HepG2 (cell line): ENCODE results near the gene RALY. TPM values are rescaled to one million over a fixed set of nuclear protein-coding genes. Genes with fewer than 3 reads are reported as not detected.
A peak's percentile ranks its signal among the peaks of the same experiment; 100 is the strongest.

Source experiments
- ELF1 ChIP-seq: sonication (generic); formaldehyde crosslinking; IDR thresholded peaks from 2 replicates; pipeline ENCODE4 v1.4.0; 2020; ENCODE audit warnings: missing genetic modification reagents
- EP300 ChIP-seq, 3 experiments: sonication (generic) in 1 of 3; formaldehyde crosslinking in 1 of 3; IDR thresholded peaks; 2 replicates each; pipeline versions ENCODE4 v1.5.1 to v1.6.1; 2011 to 2020; ENCODE audit warnings: low read depth in 2 of 3, low read length in 2 of 3, borderline replicate concordance in 1 of 3, improper control_type of control experiment in 1 of 3, mild to moderate bottlenecking in 1 of 3, missing genetic modification reagents in 1 of 3, moderate library complexity in 1 of 3
- HES4 ChIP-seq: sonication (generic); formaldehyde crosslinking; IDR thresholded peaks from 2 replicates; pipeline ENCODE4 v1.9.0; 2021; ENCODE audit warnings: mild to moderate bottlenecking, missing genetic modification reagents, borderline replicate concordance
- HMG20A ChIP-seq: IDR thresholded peaks from 2 replicates; pipeline ENCODE4 v1.6.1; 2016; ENCODE audit warnings: borderline replicate concordance
- IRF2 ChIP-seq: IDR thresholded peaks from 2 replicates; pipeline ENCODE4 v1.6.1; 2018; ENCODE audit warnings: missing genetic modification reagents, missing compliant biosample characterization
- PHF21A ChIP-seq: sonication (generic); formaldehyde crosslinking; IDR thresholded peaks from 2 replicates; pipeline ENCODE4 v1.5.0; 2020; ENCODE audit warnings: mild to moderate bottlenecking, missing genetic modification reagents
- RARA ChIP-seq: IDR thresholded peaks from 2 replicates; pipeline ENCODE4 v1.6.1; 2016; ENCODE audit warnings: missing genetic modification reagents, missing compliant biosample characterization
- SAP130 ChIP-seq: IDR thresholded peaks from 2 replicates; pipeline ENCODE4 v1.6.1; 2016; ENCODE audit warnings: low read depth
- SKI ChIP-seq: fragments of 450-650 bp; IDR thresholded peaks from one replicate; pipeline ENCODE4 v1.6.1; 2018; ENCODE audit warnings: mild to moderate bottlenecking; ENCODE audit not compliant: partially characterized antibody
- ZFAT ChIP-seq: sonication (generic); formaldehyde crosslinking; conservative IDR thresholded peaks from 2 replicates; pipeline ENCODE4 v1.8.1; 2023; ENCODE audit warnings: missing genetic modification reagents, inconsistent platforms
- ZNF17 ChIP-seq: sonication (generic); formaldehyde crosslinking; IDR thresholded peaks from 2 replicates; pipeline ENCODE4 v1.5.0; 2020; ENCODE audit warnings: mild to moderate bottlenecking, missing genetic modification reagents
- ZNF230 ChIP-seq: sonication (generic); formaldehyde crosslinking; IDR thresholded peaks from 2 replicates; pipeline ENCODE4 v1.4.0; 2020; ENCODE audit warnings: mild to moderate bottlenecking, missing genetic modification reagents
- polyA plus RNA-seq, 8 experiments: library from polyadenylated mRNA; depleted of rRNA in 3 of 8; stranded (reverse) in 7 of 8; unstranded in 1 of 8; fragments of >200 nt; fragmentation: Illumina TruSeq in 4 of 8; extraction: Trizol in 4 of 8; gene quantifications; 2 replicates each; pipeline versions ENCODE4 v1.2.1 to v1.2.3, GENCODE V29; 2011 to 2016; ENCODE audit warnings: low read depth in 4 of 8, missing spikeins in 1 of 8, mixed read lengths in 1 of 8; ENCODE audit not compliant: insufficient read depth in 1 of 8
- total RNA-seq, 5 experiments: library from RNA; depleted of rRNA; stranded (reverse); fragments of >200 nt; fragmentation: Illumina TruSeq; extraction: Trizol; gene quantifications; 2 replicates each; pipeline ENCODE4 v1.2.3, GENCODE V29; 2016; ENCODE audit warnings: low read depth in 1 of 5
- TF ChIP-seq, protein P1 (sequence below): sonication (generic); formaldehyde crosslinking; IDR thresholded peaks from 2 replicates; pipeline ENCODE4 v1.4.0; 2020; ENCODE audit warnings: missing genetic modification reagents
- TF ChIP-seq, protein P2 (sequence below): sonication (generic); formaldehyde crosslinking; IDR thresholded peaks from 2 replicates; pipeline ENCODE4 v1.4.0; 2020; ENCODE audit warnings: missing genetic modification reagents
- TF ChIP-seq, protein P3 (sequence below): sonication (generic); formaldehyde crosslinking; conservative IDR thresholded peaks from 2 replicates; pipeline ENCODE4 v1.8.1; 2023; ENCODE audit warnings: missing genetic modification reagents
- TF ChIP-seq, protein P4 (sequence below): sonication (generic); formaldehyde crosslinking; IDR thresholded peaks from 2 replicates; pipeline ENCODE4 v1.4.0; 2020; ENCODE audit warnings: missing genetic modification reagents
- TF ChIP-seq, protein P5 (sequence below): IDR thresholded peaks from 2 replicates; pipeline ENCODE4 v1.6.1; 2016; ENCODE audit warnings: mild to moderate bottlenecking, missing biosample characterization, missing genetic modification reagents

RALY gene
- total and polyA plus RNA-seq, 2 of the 13 experiments (the other 11 are each of a cell fraction or from before 2014, with no cell fraction given) = 178 to 186 TPM

DNA sequence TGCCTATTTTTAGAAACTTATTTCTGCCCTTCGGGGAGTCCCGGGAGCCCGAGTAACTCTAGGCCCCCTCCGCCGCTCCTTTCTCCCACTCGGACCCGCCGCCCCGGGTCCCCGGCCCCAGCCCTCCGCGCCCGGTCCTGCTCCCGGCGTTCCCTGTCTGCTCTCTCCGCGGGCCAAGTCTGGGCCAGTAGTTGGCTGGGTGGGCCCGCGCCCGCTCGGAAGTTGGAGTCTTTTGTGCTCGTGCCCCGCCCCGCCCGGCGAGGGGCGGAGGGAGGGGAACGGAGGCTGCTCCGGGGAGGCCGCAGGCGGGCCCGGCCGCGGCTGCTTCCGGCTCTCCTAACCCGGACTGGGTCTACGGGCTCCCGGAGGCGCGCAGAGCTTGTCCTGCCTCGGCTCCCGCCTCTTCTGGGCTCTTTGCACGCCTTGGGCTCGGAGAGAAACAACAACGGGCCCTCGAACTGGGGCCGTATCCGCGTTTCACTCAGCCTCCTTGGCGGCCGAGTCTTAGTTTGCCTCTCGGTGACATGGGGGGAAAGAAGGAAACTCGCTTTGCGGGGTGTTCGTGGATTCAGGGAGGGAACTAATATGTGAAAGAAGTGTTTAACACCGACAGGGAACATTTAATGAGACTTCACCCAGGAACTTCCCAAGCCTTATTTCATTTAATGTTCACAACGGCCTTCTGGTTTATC lies 657 bp downstream of the RALY start (continued):
- TF ChIP-seq, protein P1, sequence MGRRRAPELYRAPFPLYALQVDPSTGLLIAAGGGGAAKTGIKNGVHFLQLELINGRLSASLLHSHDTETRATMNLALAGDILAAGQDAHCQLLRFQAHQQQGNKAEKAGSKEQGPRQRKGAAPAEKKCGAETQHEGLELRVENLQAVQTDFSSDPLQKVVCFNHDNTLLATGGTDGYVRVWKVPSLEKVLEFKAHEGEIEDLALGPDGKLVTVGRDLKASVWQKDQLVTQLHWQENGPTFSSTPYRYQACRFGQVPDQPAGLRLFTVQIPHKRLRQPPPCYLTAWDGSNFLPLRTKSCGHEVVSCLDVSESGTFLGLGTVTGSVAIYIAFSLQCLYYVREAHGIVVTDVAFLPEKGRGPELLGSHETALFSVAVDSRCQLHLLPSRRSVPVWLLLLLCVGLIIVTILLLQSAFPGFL (CRISPR knock-in tag) = no peak
- TF ChIP-seq IRF2 (CRISPR knock-in tag) = no peak; the same call in 1 of the 2 replicates
- TF ChIP-seq, protein P2, sequence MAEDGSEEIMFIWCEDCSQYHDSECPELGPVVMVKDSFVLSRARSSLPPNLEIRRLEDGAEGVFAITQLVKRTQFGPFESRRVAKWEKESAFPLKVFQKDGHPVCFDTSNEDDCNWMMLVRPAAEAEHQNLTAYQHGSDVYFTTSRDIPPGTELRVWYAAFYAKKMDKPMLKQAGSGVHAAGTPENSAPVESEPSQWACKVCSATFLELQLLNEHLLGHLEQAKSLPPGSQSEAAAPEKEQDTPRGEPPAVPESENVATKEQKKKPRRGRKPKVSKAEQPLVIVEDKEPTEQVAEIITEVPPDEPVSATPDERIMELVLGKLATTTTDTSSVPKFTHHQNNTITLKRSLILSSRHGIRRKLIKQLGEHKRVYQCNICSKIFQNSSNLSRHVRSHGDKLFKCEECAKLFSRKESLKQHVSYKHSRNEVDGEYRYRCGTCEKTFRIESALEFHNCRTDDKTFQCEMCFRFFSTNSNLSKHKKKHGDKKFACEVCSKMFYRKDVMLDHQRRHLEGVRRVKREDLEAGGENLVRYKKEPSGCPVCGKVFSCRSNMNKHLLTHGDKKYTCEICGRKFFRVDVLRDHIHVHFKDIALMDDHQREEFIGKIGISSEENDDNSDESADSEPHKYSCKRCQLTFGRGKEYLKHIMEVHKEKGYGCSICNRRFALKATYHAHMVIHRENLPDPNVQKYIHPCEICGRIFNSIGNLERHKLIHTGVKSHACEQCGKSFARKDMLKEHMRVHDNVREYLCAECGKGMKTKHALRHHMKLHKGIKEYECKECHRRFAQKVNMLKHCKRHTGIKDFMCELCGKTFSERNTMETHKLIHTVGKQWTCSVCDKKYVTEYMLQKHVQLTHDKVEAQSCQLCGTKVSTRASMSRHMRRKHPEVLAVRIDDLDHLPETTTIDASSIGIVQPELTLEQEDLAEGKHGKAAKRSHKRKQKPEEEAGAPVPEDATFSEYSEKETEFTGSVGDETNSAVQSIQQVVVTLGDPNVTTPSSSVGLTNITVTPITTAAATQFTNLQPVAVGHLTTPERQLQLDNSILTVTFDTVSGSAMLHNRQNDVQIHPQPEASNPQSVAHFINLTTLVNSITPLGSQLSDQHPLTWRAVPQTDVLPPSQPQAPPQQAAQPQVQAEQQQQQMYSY (CRISPR knock-in tag) = peak; percentile 72
- TF ChIP-seq ZNF17 = no peak
- TF ChIP-seq ELF1 (CRISPR knock-in tag) = peak; percentile 69
- TF ChIP-seq SAP130 (CRISPR knock-in tag) = peak; percentile 77
- TF ChIP-seq, protein P3, sequence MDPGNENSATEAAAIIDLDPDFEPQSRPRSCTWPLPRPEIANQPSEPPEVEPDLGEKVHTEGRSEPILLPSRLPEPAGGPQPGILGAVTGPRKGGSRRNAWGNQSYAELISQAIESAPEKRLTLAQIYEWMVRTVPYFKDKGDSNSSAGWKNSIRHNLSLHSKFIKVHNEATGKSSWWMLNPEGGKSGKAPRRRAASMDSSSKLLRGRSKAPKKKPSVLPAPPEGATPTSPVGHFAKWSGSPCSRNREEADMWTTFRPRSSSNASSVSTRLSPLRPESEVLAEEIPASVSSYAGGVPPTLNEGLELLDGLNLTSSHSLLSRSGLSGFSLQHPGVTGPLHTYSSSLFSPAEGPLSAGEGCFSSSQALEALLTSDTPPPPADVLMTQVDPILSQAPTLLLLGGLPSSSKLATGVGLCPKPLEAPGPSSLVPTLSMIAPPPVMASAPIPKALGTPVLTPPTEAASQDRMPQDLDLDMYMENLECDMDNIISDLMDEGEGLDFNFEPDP = peak; percentile 97
- TF ChIP-seq HMG20A = peak; percentile 10; the same call in 1 of the 2 replicates
- TF ChIP-seq, protein P4, sequence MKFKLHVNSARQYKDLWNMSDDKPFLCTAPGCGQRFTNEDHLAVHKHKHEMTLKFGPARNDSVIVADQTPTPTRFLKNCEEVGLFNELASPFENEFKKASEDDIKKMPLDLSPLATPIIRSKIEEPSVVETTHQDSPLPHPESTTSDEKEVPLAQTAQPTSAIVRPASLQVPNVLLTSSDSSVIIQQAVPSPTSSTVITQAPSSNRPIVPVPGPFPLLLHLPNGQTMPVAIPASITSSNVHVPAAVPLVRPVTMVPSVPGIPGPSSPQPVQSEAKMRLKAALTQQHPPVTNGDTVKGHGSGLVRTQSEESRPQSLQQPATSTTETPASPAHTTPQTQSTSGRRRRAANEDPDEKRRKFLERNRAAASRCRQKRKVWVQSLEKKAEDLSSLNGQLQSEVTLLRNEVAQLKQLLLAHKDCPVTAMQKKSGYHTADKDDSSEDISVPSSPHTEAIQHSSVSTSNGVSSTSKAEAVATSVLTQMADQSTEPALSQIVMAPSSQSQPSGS = 0 out of 2 replicates have a peak, but pooled peaks have one; percentile 9
- TF ChIP-seq, protein P5, sequence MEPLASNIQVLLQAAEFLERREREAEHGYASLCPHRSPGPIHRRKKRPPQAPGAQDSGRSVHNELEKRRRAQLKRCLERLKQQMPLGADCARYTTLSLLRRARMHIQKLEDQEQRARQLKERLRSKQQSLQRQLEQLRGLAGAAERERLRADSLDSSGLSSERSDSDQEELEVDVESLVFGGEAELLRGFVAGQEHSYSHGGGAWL (CRISPR knock-in tag) = peak; percentile 74; the same call in 1 of the 2 replicates
- TF ChIP-seq SKI = no peak
- peak; percentile 53; the same call in 1 of the 2 replicates for TF ChIP-seq ZNF230 (CRISPR knock-in tag)
- no peak for TF ChIP-seq ZFAT
- TF ChIP-seq RARA (CRISPR knock-in tag) = no peak
- no peak for TF ChIP-seq HES4 (CRISPR knock-in tag)
- TF ChIP-seq PHF21A (CRISPR knock-in tag) = peak; percentile 91
- peak in 1 of 2 experiments; percentile 26; a peak in 1 of 4 replicates for TF ChIP-seq EP300 (IDR thresholded peaks at IDR 0.05; ENCODE audit: low read depth in 2 of 2, low read length in 2 of 2)
- TF ChIP-seq EP300 (CRISPR knock-in tag; IDR thresholded peaks at IDR 0.05; ENCODE audit: borderline replicate concordance) = no peak
